VCaP (cell line): ENCODE results near the gene MORF4L1.
"Not testable (repeated sequence)": the region's sequence is repeated elsewhere in the genome, so short reads cannot be mapped to it uniquely, and the experiment has no call there.

Experiments used
- H3K27ac ChIP-seq: fragments of 450-650 bp; 2 replicates; pipeline ENCODE4 v1.5.1; 2017
- CTCF ChIP-seq: fragments of 450-650 bp; conservative IDR thresholded peaks from 2 replicates; pipeline ENCODE4 v1.5.1; 2017; ENCODE audit warnings: mild to moderate bottlenecking, moderate library complexity

The MORF4L1 gene

GRCh38 chr15:78895471-78895870 is 22.8 kb downstream of the MORF4L1 start:
- H3K27ac ChIP-seq: no peak overlapping the region
- TF ChIP-seq CTCF: no peak

- H3K27ac ChIP-seq: no peak overlapping the region
- no peak for TF ChIP-seq CTCF
Measured at GRCh38 chr15:78898540-78898939, 25.9 kb downstream of the MORF4L1 start.

- not testable (repeated sequence) for H3K27ac ChIP-seq
Measured at GRCh38 chr15:78900819-78901533, 28.3 kb downstream of the MORF4L1 start.

- not testable (repeated sequence) for H3K27ac ChIP-seq
Measured at GRCh38 chr15:78902281-78903032, 29.8 kb downstream of the MORF4L1 start.

GRCh38 chr15:78904599-78905358 is 32.1 kb downstream of the MORF4L1 start:
- H3K27ac ChIP-seq: no peak overlapping the region
- no peak for TF ChIP-seq CTCF

GRCh38 chr15:78906316-78906620 is 33.6 kb downstream of the MORF4L1 start:
- no peak for TF ChIP-seq CTCF
- peak overlapping the region; percentile 7; the same call in 1 of the 2 replicates for H3K27ac ChIP-seq

- TF ChIP-seq CTCF: peak; percentile 70
- H3K27ac ChIP-seq: no peak overlapping the region
Measured at GRCh38 chr15:78907577-78907976, 34.9 kb downstream of the MORF4L1 start.

- 0 out of 2 replicates have a peak overlapping the region, but pooled peaks have one; percentile 9 for H3K27ac ChIP-seq
- no peak for TF ChIP-seq CTCF
Measured at GRCh38 chr15:78909160-78909695, 36.5 kb downstream of the MORF4L1 start.
